HG03457 (cell line): ENCODE results near the gene MBD5.
A peak's percentile ranks its signal among the peaks of the same experiment; 100 is the strongest.

ENCODE experiments used
- ATAC-seq: cut with Tn5 transposase; IDR thresholded peaks from one replicate; pipeline ENCODE4 v1.9.1; 2021; ENCODE audit warnings: moderate number of reproducible peaks; ENCODE audit not compliant: unreplicated experiment

Gene MBD5

GRCh38 chr2:148022882-148023281 is 2.0 kb downstream of the MBD5 start:
- no peak for ATAC-seq

GRCh38 chr2:148023861-148024260 is 3.0 kb downstream of the MBD5 start:
- peak; percentile 36 for ATAC-seq

GRCh38 chr2:148026573-148026972 is 5.7 kb downstream of the MBD5 start:
- no peak for ATAC-seq

- no peak for ATAC-seq
Measured at GRCh38 chr2:148027822-148028221, 6.9 kb downstream of the MBD5 start.

- ATAC-seq, result no peak
Measured at GRCh38 chr2:148028781-148029180, 7.9 kb downstream of the MBD5 start.

- ATAC-seq, result no peak
Measured at GRCh38 chr2:148031152-148031551, 10.3 kb downstream of the MBD5 start.

- ATAC-seq, result no peak
Measured at GRCh38 chr2:148032215-148032614, 11.3 kb downstream of the MBD5 start.

- no peak for ATAC-seq
Measured at GRCh38 chr2:148039783-148040182, 18.9 kb downstream of the MBD5 start.

GRCh38 chr2:148042219-148042618 is 21.3 kb downstream of the MBD5 start:
- ATAC-seq, result peak; percentile 75

- ATAC-seq, result no peak
Measured at GRCh38 chr2:148044322-148044721, 23.4 kb downstream of the MBD5 start.

GRCh38 chr2:148046802-148047201 is 25.9 kb downstream of the MBD5 start:
- ATAC-seq, result no peak

GRCh38 chr2:148048475-148049221 is 27.8 kb downstream of the MBD5 start:
- peak; percentile 69 for ATAC-seq

- ATAC-seq, result no peak
Measured at GRCh38 chr2:148049284-148049683, 28.4 kb downstream of the MBD5 start.

- ATAC-seq, result no peak
Measured at GRCh38 chr2:148052687-148053086, 31.8 kb downstream of the MBD5 start.

GRCh38 chr2:148058641-148059040 is 37.8 kb downstream of the MBD5 start:
- no peak for ATAC-seq

- no peak for ATAC-seq
Measured at GRCh38 chr2:148063633-148064032, 42.7 kb downstream of the MBD5 start.

- ATAC-seq, result no peak
Measured at GRCh38 chr2:148065936-148066335, 45.0 kb downstream of the MBD5 start.

- no peak for ATAC-seq
Measured at GRCh38 chr2:148067801-148068200, 46.9 kb downstream of the MBD5 start.

- ATAC-seq, result no peak
Measured at GRCh38 chr2:148071351-148071750, 50.5 kb downstream of the MBD5 start.

- ATAC-seq, result no peak
Measured at GRCh38 chr2:148096012-148096411, 75.1 kb downstream of the MBD5 start.

GRCh38 chr2:148102641-148103040 is 81.8 kb downstream of the MBD5 start:
- ATAC-seq, result no peak

GRCh38 chr2:148103946-148104345 is 83.1 kb downstream of the MBD5 start:
- ATAC-seq, result no peak

- no peak for ATAC-seq
Measured at GRCh38 chr2:148106331-148106730, 85.4 kb downstream of the MBD5 start.
